PC-3 (cell line): Measurements from ENCODE around the gene DEK.

Source experiments
- EZH2 ChIP-seq: fragments of 300-600 bp; sonication (generic); IDR thresholded peaks from one replicate; pipeline ENCODE4 v1.6.1; 2017; ENCODE audit warnings: antibody characterized with exemption, mild to moderate bottlenecking, low read length; ENCODE audit not compliant: unreplicated experiment
- EZH2phosphoT487 ChIP-seq: fragments of 300-600 bp; sonication (generic); IDR thresholded peaks from 2 replicates; pipeline ENCODE4 v1.6.1; 2018; ENCODE audit warnings: mild to moderate bottlenecking, antibody characterized with exemption, low read length, borderline replicate concordance
- TF ChIP-seq, protein P1 (sequence below): fragments of 300-600 bp; sonication (generic); conservative IDR thresholded peaks from 2 replicates; pipeline ENCODE4 v1.5.1; 2017; ENCODE audit warnings: antibody characterized with exemption, low read depth, mild to moderate bottlenecking, low read length

DNA sequence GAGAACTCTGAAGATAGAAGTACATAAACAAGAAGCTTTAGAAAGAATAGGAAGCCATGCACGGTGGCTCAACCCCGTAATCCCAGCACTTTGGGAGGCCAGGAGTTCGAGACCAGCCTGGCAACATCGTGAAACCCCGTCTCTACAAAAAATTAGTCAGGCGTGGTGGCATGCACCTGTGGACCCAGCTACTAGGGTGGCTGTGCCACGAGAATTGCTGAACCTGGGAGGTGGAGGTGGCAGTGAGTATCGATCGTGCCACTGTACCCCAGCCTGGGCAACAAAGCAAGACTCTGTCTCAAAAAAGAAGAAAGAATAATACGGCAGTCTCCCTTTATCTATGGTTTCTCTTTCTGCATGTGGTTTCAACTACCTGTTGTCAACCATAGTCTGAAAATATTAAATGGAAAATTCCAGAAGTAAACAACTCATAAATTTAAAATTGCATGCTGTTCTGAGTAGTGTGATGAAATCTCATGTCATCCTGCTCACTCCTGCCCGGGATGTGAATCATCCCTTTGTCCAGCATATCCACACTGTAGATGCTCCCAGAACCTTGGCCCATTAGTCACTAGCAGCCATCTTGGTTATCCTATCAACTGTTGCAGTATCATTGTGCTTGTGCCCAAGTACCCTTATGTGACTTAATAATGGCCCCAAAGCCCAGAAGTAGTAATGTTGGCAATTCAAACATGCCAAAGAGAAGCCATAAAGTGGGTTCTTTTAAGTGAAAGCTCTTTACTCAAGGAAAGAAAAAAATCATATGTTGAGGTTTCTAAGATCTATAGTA, 22.1 kb downstream of the DEK start:
- TF ChIP-seq, protein P1, sequence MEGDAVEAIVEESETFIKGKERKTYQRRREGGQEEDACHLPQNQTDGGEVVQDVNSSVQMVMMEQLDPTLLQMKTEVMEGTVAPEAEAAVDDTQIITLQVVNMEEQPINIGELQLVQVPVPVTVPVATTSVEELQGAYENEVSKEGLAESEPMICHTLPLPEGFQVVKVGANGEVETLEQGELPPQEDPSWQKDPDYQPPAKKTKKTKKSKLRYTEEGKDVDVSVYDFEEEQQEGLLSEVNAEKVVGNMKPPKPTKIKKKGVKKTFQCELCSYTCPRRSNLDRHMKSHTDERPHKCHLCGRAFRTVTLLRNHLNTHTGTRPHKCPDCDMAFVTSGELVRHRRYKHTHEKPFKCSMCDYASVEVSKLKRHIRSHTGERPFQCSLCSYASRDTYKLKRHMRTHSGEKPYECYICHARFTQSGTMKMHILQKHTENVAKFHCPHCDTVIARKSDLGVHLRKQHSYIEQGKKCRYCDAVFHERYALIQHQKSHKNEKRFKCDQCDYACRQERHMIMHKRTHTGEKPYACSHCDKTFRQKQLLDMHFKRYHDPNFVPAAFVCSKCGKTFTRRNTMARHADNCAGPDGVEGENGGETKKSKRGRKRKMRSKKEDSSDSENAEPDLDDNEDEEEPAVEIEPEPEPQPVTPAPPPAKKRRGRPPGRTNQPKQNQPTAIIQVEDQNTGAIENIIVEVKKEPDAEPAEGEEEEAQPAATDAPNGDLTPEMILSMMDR = no peak
- TF ChIP-seq EZH2 = no peak
- no peak for TF ChIP-seq EZH2phosphoT487
